Breast epithelium (tissue), 4 donors: ENCODE measurements around the gene PLCE1. TPM values are rescaled to one million over a fixed set of nuclear protein-coding genes. Genes with fewer than 3 reads are reported as not detected.

Source experiments
- DNase-seq, 2 donors: peaks; one replicate each; pipeline ENCODE4 v3.0.0-alpha.2; 2019; ENCODE audit warnings: low spot score in 2 of 2
- H3K27ac ChIP-seq, 2 donors: fragments of 200-600 bp; sonication (generic) in 1 of 2; one replicate each; pipeline ENCODE4 v1.5.1; 2016 to 2019; ENCODE audit warnings: mild to moderate bottlenecking in 1 of 2
- H3K27me3 ChIP-seq, 2 donors: fragments of 200-600 bp; sonication (generic) in 1 of 2; one replicate each; pipeline versions ENCODE4 v1.5.1 to v1.6.0; 2017 to 2019; ENCODE audit warnings: control low read depth in 1 of 2, mild to moderate bottlenecking in 1 of 2
- H3K36me3 ChIP-seq: fragments of 200-600 bp; one replicate; pipeline ENCODE4 v1.5.1; 2019
- H3K4me1 ChIP-seq, 2 donors: fragments of 200-600 bp; sonication (generic); one replicate each; pipeline ENCODE4 v1.5.1; 2016 to 2019; ENCODE audit warnings: control low read depth in 1 of 2
- H3K4me3 ChIP-seq, 3 donors: fragments of 200-600 bp; sonication (generic); 1 replicate in 2 of 3; 2 replicates in 1 of 3; pipeline ENCODE4 v1.5.1; 2016 to 2019; ENCODE audit warnings: mild to moderate bottlenecking in 3 of 3, moderate library complexity in 2 of 3
- H3K9me3 ChIP-seq, 2 donors: fragments of 200-600 bp; sonication (generic) in 1 of 2; one replicate each; pipeline ENCODE4 v1.5.1; 2016 to 2019; ENCODE audit warnings: control low read depth in 1 of 2
- POLR2A ChIP-seq: fragments of 450-650 bp; IDR thresholded peaks from one replicate; pipeline ENCODE4 v1.6.1; 2016; ENCODE audit warnings: antibody characterized with exemption, mild to moderate bottlenecking, moderate library complexity
- POLR2AphosphoS5 ChIP-seq, 3 donors: sonication (generic); formaldehyde crosslinking; IDR thresholded peaks; one replicate each; pipeline ENCODE4 v1.6.1; 2017; ENCODE audit warnings: antibody characterized with exemption in 3 of 3
- intact Hi-C: fragments of 100-400 bp; cut with DNase I; formaldehyde crosslinking; loops from one replicate; pipeline ENCODE4 v1.15.1; 2023; ENCODE audit warnings: low total_unique reads
- total RNA-seq, 3 donors: library from RNA; depleted of rRNA; stranded (reverse); fragments of >200 nt; gene quantifications; one replicate each; pipeline ENCODE4 v1.1.0, GENCODE V29; 2016
- TF ChIP-seq, protein P1 (sequence below), 3 donors: fragments of 450-650 bp; IDR thresholded peaks; one replicate each; pipeline ENCODE4 v1.5.1; 2016 to 2017; ENCODE audit warnings: antibody characterized with exemption in 3 of 3, mild to moderate bottlenecking in 3 of 3, moderate library complexity in 3 of 3

PLCE1 gene
- total RNA-seq, 3 donors from 2014 or later = 6.2 to 14.1 (median 7.0) TPM

DNA sequence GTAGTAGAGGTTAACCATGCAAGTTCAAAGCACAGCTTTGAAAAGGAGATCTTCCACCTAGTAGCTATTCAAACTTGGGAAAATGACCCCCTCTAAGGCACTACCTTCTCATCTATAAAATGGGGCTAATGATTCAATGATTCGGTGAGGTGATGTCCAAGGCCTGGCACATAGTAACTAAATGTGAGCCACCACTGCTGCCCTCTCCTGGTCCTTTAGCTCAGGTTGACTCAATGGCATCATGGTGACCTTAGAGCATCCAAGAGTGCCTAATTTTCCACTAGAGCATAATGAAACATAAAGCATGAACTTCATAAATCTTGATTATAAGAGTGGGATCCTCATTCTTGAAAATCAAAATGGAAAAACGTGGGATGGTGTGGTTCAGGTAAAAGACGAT, 16.3 kb upstream of the PLCE1 start:
- TF ChIP-seq, protein P1, sequence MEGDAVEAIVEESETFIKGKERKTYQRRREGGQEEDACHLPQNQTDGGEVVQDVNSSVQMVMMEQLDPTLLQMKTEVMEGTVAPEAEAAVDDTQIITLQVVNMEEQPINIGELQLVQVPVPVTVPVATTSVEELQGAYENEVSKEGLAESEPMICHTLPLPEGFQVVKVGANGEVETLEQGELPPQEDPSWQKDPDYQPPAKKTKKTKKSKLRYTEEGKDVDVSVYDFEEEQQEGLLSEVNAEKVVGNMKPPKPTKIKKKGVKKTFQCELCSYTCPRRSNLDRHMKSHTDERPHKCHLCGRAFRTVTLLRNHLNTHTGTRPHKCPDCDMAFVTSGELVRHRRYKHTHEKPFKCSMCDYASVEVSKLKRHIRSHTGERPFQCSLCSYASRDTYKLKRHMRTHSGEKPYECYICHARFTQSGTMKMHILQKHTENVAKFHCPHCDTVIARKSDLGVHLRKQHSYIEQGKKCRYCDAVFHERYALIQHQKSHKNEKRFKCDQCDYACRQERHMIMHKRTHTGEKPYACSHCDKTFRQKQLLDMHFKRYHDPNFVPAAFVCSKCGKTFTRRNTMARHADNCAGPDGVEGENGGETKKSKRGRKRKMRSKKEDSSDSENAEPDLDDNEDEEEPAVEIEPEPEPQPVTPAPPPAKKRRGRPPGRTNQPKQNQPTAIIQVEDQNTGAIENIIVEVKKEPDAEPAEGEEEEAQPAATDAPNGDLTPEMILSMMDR (IDR thresholded peaks at IDR 0.05) = no peak
- TF ChIP-seq POLR2A = no peak
- TF ChIP-seq POLR2AphosphoS5 (IDR thresholded peaks at IDR 0.05) = no peak
- no peaks in the 10 kb centered on the region for H3K27me3 ChIP-seq
- no peaks in the 10 kb centered on the region for H3K9me3 ChIP-seq
- H3K4me3 ChIP-seq = no peak overlapping the region
- intact Hi-C loops = no loop called here
- DNase-seq = no peak
- no peaks in the 10 kb centered on the region for H3K4me1 ChIP-seq
- H3K36me3 ChIP-seq = no peaks in the 10 kb centered on the region
- H3K27ac ChIP-seq = no peak overlapping the region

DNA sequence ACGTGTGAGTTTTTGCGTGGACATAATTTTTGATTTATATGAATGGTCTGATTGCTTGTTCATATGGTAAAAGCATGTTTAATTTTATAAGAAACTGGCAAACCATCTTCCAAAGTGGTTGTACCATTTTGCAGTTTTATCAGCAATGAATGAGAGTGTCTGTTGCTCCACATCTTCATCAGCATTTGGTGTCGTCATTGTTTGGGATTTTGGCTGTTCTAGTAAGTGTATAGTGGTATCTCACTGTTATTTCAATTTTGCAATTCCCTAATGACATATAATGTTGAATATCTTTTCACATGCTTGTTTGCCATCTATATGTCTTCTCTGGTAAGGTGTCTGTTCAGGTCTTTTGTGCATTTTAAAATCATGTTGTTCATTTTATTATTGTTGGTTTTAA, 13.2 kb upstream of the PLCE1 start:
- Histone ChIP-seq H3K27ac (no peak overlapping the region), H3K27me3 (no peaks in the 10 kb centered on the region), H3K36me3 (no peaks in the 10 kb centered on the region), H3K9me3 (no peaks in the 10 kb centered on the region), H3K4me1 (no peaks in the 10 kb centered on the region), H3K4me3 (no peak overlapping the region)
- intact Hi-C loops = no loop called here
- TF ChIP-seq POLR2A (no peak), POLR2AphosphoS5 (IDR thresholded peaks at IDR 0.05) (no peak)
- TF ChIP-seq, protein P1 (IDR thresholded peaks at IDR 0.05) = no peak
- no peak for DNase-seq

DNA sequence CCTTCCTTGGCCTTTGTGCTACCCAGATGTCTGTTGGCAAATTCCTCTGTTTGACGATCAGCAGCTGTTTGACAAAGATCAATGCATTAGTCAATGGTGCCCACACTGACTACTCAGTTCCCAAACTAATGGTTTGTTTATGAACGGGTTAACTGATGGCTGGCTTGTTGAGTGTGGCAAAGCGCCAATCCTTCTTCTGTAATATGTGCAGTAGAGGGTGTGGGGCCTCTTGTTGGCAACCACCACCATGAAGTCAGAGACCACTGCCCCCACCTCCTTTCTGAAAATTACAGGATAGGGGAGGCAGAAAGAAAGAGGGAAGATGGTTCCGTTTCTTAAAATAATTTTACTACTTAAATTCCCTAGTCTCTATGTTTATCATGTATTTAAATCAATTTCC, 2.6 kb upstream of the PLCE1 start:
- H3K27ac ChIP-seq = peak overlapping the region in 1 of 2 donors; percentile 71

DNA sequence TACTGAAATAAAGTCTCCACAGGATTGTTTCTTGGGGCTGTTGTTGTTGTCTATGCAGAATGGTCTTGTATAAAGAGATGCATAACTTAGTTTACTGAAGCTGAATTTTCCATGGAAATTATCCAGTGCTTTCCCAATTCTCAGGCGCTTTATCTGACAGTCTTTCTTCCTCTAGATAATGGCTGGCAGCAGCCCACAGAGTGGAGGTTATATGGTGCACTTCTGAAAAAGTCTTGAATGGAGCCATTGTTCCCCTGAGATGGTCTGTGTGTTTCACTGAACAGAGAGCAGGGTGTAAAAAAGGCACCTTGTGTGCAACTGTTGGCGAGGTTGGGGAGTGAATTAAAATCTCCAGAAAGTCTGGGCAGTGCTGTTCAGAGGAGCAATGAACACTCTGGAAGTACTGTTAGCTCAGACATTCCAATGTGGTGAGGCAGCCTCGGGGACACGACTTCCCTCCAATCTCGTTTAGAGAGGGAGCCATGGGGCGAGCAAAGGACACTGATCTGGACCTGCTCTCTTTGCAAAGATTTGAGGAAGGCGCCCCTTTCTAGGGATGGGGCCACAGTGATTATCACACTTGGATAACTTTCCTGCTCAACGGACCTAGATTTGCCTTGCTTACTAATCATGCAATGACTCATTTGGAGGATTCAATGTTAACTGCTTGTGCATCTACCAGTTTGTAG, 2.0 kb upstream of the PLCE1 start:
- H3K27me3 ChIP-seq = no peaks in the 10 kb centered on the region
- no peaks in the 10 kb centered on the region for H3K36me3 ChIP-seq
- no peaks in the 10 kb centered on the region for H3K9me3 ChIP-seq
- TF ChIP-seq POLR2A (no peak), POLR2AphosphoS5 (IDR thresholded peaks at IDR 0.05) (peak in 1 of 3 donors; percentile 17)
- TF ChIP-seq, protein P1 (IDR thresholded peaks at IDR 0.05) = no peak
- peak in 1 of 2 donors; percentile 67 for DNase-seq
- H3K4me3 ChIP-seq = peak overlapping the region in 2 of 3 donors; percentile 1 to 10
- peak overlapping the region; percentile 44 to 71 for H3K27ac ChIP-seq
- intact Hi-C loops = no loop called here
- peaks cover 0 to 8% of the 10 kb centered on the region in 2 donors for H3K4me1 ChIP-seq

More for the DNA sequence above, 2.6 kb upstream of the PLCE1 start:
- no peaks in the 10 kb centered on the region for H3K27me3 ChIP-seq
- peaks cover 0 to 8% of the 10 kb centered on the region in 2 donors for H3K4me1 ChIP-seq
- H3K9me3 ChIP-seq = no peaks in the 10 kb centered on the region
- intact Hi-C loops = no loop called here
- TF ChIP-seq POLR2A (no peak), POLR2AphosphoS5 (IDR thresholded peaks at IDR 0.05) (no peak)
- TF ChIP-seq, protein P1 (IDR thresholded peaks at IDR 0.05) = no peak
- H3K4me3 ChIP-seq = no peak overlapping the region
- DNase-seq = no peak
- H3K36me3 ChIP-seq = no peaks in the 10 kb centered on the region

DNA sequence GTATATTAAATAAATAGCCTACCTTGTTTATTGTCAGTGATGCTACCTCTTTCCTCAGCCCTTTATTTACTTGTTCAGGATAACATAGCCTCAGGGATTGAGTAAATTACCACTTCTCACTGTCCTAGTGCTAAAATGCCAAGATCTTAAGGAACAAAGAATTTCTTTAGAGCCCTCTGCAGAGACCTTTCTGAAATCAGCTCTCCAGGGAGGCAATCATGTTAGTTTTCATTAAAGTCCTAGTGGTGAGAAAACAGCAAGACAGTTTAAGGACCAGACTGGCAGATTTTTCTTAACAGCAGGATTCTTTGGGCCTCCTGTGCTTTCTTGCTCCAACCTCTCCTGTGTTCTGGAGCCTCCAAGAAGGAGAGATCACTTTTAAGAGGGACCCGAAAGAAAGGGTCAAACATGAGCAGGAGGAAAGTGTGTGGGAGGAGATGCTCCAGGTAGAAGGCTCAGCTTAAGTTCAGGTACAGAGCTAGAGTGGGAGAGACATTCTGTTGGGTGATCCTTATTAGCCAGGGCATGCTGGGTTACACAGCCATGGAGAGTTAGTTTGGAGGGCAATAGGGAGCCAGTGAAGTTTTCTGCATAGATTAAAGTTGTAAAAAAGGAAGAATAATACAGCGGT, 1.2 kb upstream of the PLCE1 start:
- Histone ChIP-seq H3K27me3 (no peaks in the 10 kb centered on the region), H3K9me3 (no peaks in the 10 kb centered on the region), H3K27ac (peak overlapping the region in 1 of 2 donors; percentile 71), H3K4me3 (no peak overlapping the region), H3K4me1 (peaks cover 0 to 8% of the 10 kb centered on the region in 2 donors), H3K36me3 (no peaks in the 10 kb centered on the region)
- intact Hi-C loops = no loop called here
- TF ChIP-seq POLR2A (no peak), POLR2AphosphoS5 (IDR thresholded peaks at IDR 0.05) (no peak)
- TF ChIP-seq, protein P1 (IDR thresholded peaks at IDR 0.05) = peak in 1 of 3 donors; percentile 17
- DNase-seq = no peak
